ENCODE results near the gene FMN2. TPM values are rescaled to one million over a fixed set of nuclear protein-coding genes. Genes with fewer than 3 reads are reported as not detected.
"Not testable (repeated sequence)": the region's sequence is repeated elsewhere in the genome, so short reads cannot be mapped to it uniquely, and the experiment has no call there.

Gene FMN2
- total RNA-seq, 4 donors from 2014 or later: 0.11 to 0.89 TPM; not detected in 2

GRCh38 chr1:240254778-240255291 is 163.2 kb downstream of the FMN2 start:
- 82% methylated on average over 8 of the region's 11 CpGs for WGBS

DNA sequence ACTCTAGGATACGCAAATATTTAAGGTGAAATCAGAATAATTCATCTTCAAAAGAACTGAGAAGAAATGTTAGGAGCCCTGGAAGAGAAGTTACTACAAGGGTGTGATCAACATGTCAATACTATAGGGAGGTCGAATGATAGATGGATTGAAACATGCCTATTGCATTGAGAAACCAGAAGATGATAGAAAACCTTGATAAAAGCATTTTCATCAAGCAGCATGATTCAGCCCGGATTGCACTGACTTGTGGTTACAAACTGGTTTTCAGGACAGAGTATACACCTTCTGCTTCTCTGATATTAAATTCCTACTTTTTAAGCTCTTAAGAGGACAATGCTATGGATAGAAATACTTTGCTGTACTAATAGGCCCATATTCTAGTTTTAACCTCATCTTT is 164.2 kb downstream of the FMN2 start:
- no peak overlapping the region for H3K27ac ChIP-seq
- no peak for DNase-seq (ENCODE audit: low spot score in 2 of 2)
- peaks cover 10% of the 10 kb centered on the region for H3K9me3 ChIP-seq
- WGBS: 89% methylated on average over 3 of the region's 3 CpGs
- H3K4me3 ChIP-seq: no peak overlapping the region
- no peaks in the 10 kb centered on the region for H3K4me1 ChIP-seq
- no peaks in the 10 kb centered on the region for H3K36me3 ChIP-seq
- TF ChIP-seq POLR2AphosphoS5 (IDR thresholded peaks at IDR 0.05) (no peak), EP300 (IDR thresholded peaks at IDR 0.05) (no peak), POLR2A (IDR thresholded peaks at IDR 0.05) (no peak)
- TF ChIP-seq, protein P1, sequence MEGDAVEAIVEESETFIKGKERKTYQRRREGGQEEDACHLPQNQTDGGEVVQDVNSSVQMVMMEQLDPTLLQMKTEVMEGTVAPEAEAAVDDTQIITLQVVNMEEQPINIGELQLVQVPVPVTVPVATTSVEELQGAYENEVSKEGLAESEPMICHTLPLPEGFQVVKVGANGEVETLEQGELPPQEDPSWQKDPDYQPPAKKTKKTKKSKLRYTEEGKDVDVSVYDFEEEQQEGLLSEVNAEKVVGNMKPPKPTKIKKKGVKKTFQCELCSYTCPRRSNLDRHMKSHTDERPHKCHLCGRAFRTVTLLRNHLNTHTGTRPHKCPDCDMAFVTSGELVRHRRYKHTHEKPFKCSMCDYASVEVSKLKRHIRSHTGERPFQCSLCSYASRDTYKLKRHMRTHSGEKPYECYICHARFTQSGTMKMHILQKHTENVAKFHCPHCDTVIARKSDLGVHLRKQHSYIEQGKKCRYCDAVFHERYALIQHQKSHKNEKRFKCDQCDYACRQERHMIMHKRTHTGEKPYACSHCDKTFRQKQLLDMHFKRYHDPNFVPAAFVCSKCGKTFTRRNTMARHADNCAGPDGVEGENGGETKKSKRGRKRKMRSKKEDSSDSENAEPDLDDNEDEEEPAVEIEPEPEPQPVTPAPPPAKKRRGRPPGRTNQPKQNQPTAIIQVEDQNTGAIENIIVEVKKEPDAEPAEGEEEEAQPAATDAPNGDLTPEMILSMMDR (IDR thresholded peaks at IDR 0.05): no peak
- no peaks in the 10 kb centered on the region for H3K27me3 ChIP-seq

More at GRCh38 chr1:240254778-240255291, 163.2 kb downstream of the FMN2 start:
- no peak overlapping the region for H3K4me3 ChIP-seq
- no peak for DNase-seq (ENCODE audit: low spot score in 2 of 2)
- no peak for TF ChIP-seq POLR2A (IDR thresholded peaks at IDR 0.05)
- TF ChIP-seq, protein P1 (IDR thresholded peaks at IDR 0.05): no peak
- TF ChIP-seq POLR2AphosphoS5 (IDR thresholded peaks at IDR 0.05): no peak
- no peak for TF ChIP-seq EP300 (IDR thresholded peaks at IDR 0.05)
- H3K36me3 ChIP-seq: no peaks in the 10 kb centered on the region
- no peaks in the 10 kb centered on the region for H3K4me1 ChIP-seq
- peaks cover 10% of the 10 kb centered on the region for H3K9me3 ChIP-seq
- H3K27ac ChIP-seq: no peak overlapping the region
- H3K27me3 ChIP-seq: no peaks in the 10 kb centered on the region

DNA sequence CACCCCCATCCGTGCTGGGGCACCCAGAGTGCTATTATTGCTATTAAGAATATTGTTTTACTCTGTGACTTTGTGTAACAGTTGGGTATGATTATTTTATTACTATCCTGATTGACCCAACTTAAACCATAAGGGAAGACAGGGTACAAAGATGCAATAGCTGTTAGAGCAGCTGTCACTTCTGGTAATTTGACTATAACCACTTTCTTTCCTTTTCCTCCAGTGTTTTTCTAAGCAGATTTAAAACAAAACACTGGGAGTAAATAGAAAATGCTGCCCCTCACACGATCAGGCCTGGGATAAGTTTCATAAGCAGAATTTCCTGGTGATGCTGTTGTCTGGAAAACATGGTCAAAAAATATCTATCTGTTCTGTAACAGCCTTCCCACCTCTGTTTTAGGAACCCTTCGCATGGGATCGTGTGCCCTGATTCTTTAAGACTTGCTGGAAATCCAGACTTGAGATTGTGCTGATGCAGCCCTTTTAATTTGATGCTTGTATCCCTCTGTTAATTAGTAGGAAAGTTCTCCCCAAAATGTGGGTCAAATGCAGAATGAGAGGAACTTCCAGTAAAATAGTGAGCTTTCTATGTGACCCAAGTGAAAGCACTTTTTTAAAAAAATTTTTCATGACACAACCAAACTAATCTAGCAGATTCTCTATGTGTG is 165.3 kb downstream of the FMN2 start:
- 71% methylated on average over 4 of the region's 4 CpGs for WGBS
- DNase-seq (ENCODE audit: low spot score in 2 of 2): no peak
- H3K27me3 ChIP-seq: no peaks in the 10 kb centered on the region

DNA sequence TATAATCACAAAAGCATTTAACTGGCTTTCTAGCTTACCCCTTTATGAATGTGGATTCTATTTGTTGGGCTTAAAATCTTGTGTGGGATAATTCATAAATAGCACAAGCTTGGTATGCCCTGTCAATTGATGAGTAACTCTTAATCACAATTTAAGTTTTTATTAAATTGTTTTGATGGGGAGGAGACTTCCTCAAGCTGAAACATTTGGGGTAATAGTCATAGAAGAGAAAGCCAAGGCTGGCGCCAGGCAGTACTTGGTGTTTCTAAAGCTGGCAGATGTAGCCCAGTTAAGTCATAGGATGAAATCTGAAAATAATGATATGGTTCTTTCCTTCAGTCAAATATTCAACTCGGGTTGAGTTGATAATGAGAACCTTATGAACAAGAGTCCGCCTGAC is 167.2 kb downstream of the FMN2 start:
- Histone ChIP-seq H3K9me3 (peaks cover 8% of the 10 kb centered on the region), H3K4me3 (no peak overlapping the region), H3K27me3 (no peaks in the 10 kb centered on the region), H3K27ac (no peak overlapping the region), H3K4me1 (no peaks in the 10 kb centered on the region), H3K36me3 (no peaks in the 10 kb centered on the region)
- TF ChIP-seq EP300 (IDR thresholded peaks at IDR 0.05) (no peak), POLR2A (IDR thresholded peaks at IDR 0.05) (no peak), POLR2AphosphoS5 (IDR thresholded peaks at IDR 0.05) (no peak)
- TF ChIP-seq, protein P1 (IDR thresholded peaks at IDR 0.05): no peak
- no peak for DNase-seq (ENCODE audit: low spot score in 2 of 2)
- WGBS: 55% methylated on average over 3 of the region's 3 CpGs

More for the DNA sequence above, 165.3 kb downstream of the FMN2 start:
- H3K36me3 ChIP-seq: no peaks in the 10 kb centered on the region
- H3K4me1 ChIP-seq: no peaks in the 10 kb centered on the region
- TF ChIP-seq POLR2A (IDR thresholded peaks at IDR 0.05): no peak
- TF ChIP-seq POLR2AphosphoS5 (IDR thresholded peaks at IDR 0.05): no peak
- TF ChIP-seq EP300 (IDR thresholded peaks at IDR 0.05): no peak
- TF ChIP-seq, protein P1 (IDR thresholded peaks at IDR 0.05): no peak
- H3K9me3 ChIP-seq: peaks cover 10% of the 10 kb centered on the region
- no peak overlapping the region for H3K27ac ChIP-seq
- H3K4me3 ChIP-seq: no peak overlapping the region

- 86% methylated on average over 2 of the region's 2 CpGs for WGBS
- not testable (repeated sequence) for H3K27ac ChIP-seq; DNase-seq (ENCODE audit: low spot score in 2 of 2); H3K4me3 ChIP-seq; H3K36me3 ChIP-seq; H3K27me3 ChIP-seq; H3K4me1 ChIP-seq; H3K9me3 ChIP-seq
Measured at GRCh38 chr1:240264494-240264893, 172.8 kb downstream of the FMN2 start.
